Thyroid gland (tissue), 4 donors: ENCODE measurements around the gene RBM23. TPM values are rescaled to one million over a fixed set of nuclear protein-coding genes. Genes with fewer than 3 reads are reported as not detected.
"Not testable (repeated sequence)": the region's sequence is repeated elsewhere in the genome, so short reads cannot be mapped to it uniquely, and the experiment has no call there.

ENCODE experiments used
- DNase-seq, 2 donors: peaks; one replicate each; pipeline ENCODE4 v3.0.0-alpha.2; 2019
- H3K27ac ChIP-seq, 3 donors: fragments of 200-600 bp; sonication (generic); 1 replicate in 2 of 3; 2 replicates in 1 of 3; pipeline ENCODE4 v1.5.1; 2016 to 2019; ENCODE audit warnings: mild to moderate bottlenecking in 1 of 3, moderate library complexity in 1 of 3
- H3K27me3 ChIP-seq: fragments of 200-600 bp; sonication (generic); one replicate; pipeline ENCODE4 v1.5.1; 2019
- H3K36me3 ChIP-seq, 2 donors: fragments of 200-600 bp; sonication (generic); one replicate each; pipeline ENCODE4 v1.5.1; 2016 to 2019
- H3K4me1 ChIP-seq, 2 donors: fragments of 200-600 bp; sonication (generic); one replicate each; pipeline ENCODE4 v1.5.1; 2017 to 2019
- H3K4me3 ChIP-seq, 3 donors: fragments of 200-600 bp; sonication (generic); replicated peaks in 1 of 3; 1 replicate in 2 of 3; 2 replicates in 1 of 3; pipeline ENCODE4 v1.5.1; 2016; ENCODE audit warnings: mild to moderate bottlenecking in 1 of 3
- H3K9me3 ChIP-seq: fragments of 200-600 bp; sonication (generic); one replicate; pipeline ENCODE4 v1.5.1; 2017
- CTCF ChIP-seq, 6 experiments: fragments of 200-600 bp in 3 of 6; fragments of 450-650 bp in 3 of 6; sonication (generic) in 3 of 6; IDR thresholded peaks; one replicate each; pipeline ENCODE4 v1.5.1; 2016 to 2019; ENCODE audit warnings: antibody characterized with exemption in 6 of 6, mild to moderate bottlenecking in 2 of 6, inconsistent platforms in 1 of 6, moderate library complexity in 1 of 6
- POLR2A ChIP-seq, 2 donors: fragments of 450-650 bp; IDR thresholded peaks; one replicate each; pipeline ENCODE4 v1.6.1; 2017; ENCODE audit warnings: antibody characterized with exemption in 2 of 2, mild to moderate bottlenecking in 2 of 2, moderate library complexity in 1 of 2
- WGBS, 2 donors: methylation state at CpG; one replicate each; pipeline ENCODE4 v1.1.5; 2017; 5-methylcytosine and 5-hydroxymethylcytosine counted together
- intact Hi-C: fragments of 100-400 bp; cut with DNase I; formaldehyde crosslinking; loops from one replicate; pipeline ENCODE4 v1.15.1; 2023
- total RNA-seq, 4 donors: library from RNA; depleted of rRNA; stranded (reverse); fragments of >200 nt; gene quantifications; one replicate each; pipeline ENCODE4 v1.2.3, GENCODE V29; 2016

Gene RBM23
- total RNA-seq, 4 donors from 2014 or later, result 157 to 1,409 (median 683) TPM

GRCh38 chr14:22955702-22956569 lies 37.0 kb upstream of the RBM23 start:
- intact Hi-C loops, result no loop called here
- no peaks in the 10 kb centered on the region for H3K9me3 ChIP-seq
- H3K36me3 ChIP-seq, result no peaks in the 10 kb centered on the region
- H3K27ac ChIP-seq, result peak overlapping the region; percentile 80 to 98 (median 91)
- H3K27me3 ChIP-seq, result no peaks in the 10 kb centered on the region
- H3K4me1 ChIP-seq, result peaks cover 9 to 11% of the 10 kb centered on the region in 2 donors
- DNase-seq, result no peak
- H3K4me3 ChIP-seq, result peak overlapping the region in 2 of 3 donors; percentile 62 to 70
- TF ChIP-seq POLR2A (IDR thresholded peaks at IDR 0.05), result no peak
- TF ChIP-seq CTCF (IDR thresholded peaks at IDR 0.05), result no peak
- 28 to 29% methylated on average over 19 of the region's 19 CpGs for WGBS, 2 donors

GRCh38 chr14:22952418-22952817 lies 33.5 kb upstream of the RBM23 start:
- peaks cover 8 to 11% of the 10 kb centered on the region in 2 donors for H3K4me1 ChIP-seq
- WGBS, 2 donors, result 92 to 100% methylated on average over 1 of the region's 1 CpG
- TF ChIP-seq POLR2A (IDR thresholded peaks at IDR 0.05) (no peak), CTCF (IDR thresholded peaks at IDR 0.05) (no peak)
- H3K36me3 ChIP-seq, result peaks cover 0 to 1% of the 10 kb centered on the region in 2 donors
- no peak overlapping the region for H3K27ac ChIP-seq
- intact Hi-C loops, result no loop called here
- no peak overlapping the region for H3K4me3 ChIP-seq
- DNase-seq, result no peak
- H3K27me3 ChIP-seq, result no peaks in the 10 kb centered on the region
- no peaks in the 10 kb centered on the region for H3K9me3 ChIP-seq

GRCh38 chr14:22951795-22952194 lies 32.8 kb upstream of the RBM23 start:
- H3K27me3 ChIP-seq, DNase-seq, H3K27ac ChIP-seq, H3K36me3 ChIP-seq, intact Hi-C loops, H3K9me3 ChIP-seq, H3K4me3 ChIP-seq: not testable (repeated sequence)
- WGBS, 2 donors, result 92 to 95% methylated on average over 8 of the region's 8 CpGs
- peaks cover 6 to 11% of the 10 kb centered on the region in 2 donors for H3K4me1 ChIP-seq

- Histone ChIP-seq H3K4me1 (no peaks in the 10 kb centered on the region), H3K36me3 (peaks cover 0 to 7% of the 10 kb centered on the region in 2 donors), H3K27ac (no peak overlapping the region), H3K4me3 (no peak overlapping the region), H3K9me3 (no peaks in the 10 kb centered on the region), H3K27me3 (no peaks in the 10 kb centered on the region)
- 91 to 94% methylated on average over 3 of the region's 3 CpGs for WGBS, 2 donors
- no peak for TF ChIP-seq CTCF (IDR thresholded peaks at IDR 0.05)
- TF ChIP-seq POLR2A (IDR thresholded peaks at IDR 0.05), result no peak
- intact Hi-C loops, result no loop called here
- no peak for DNase-seq
Measured at GRCh38 chr14:22945642-22946041, 26.7 kb upstream of the RBM23 start.

- H3K4me3 ChIP-seq, result no peak overlapping the region
- no peaks in the 10 kb centered on the region for H3K27me3 ChIP-seq
- DNase-seq, result no peak
- WGBS, 2 donors, result 91 to 95% methylated on average over 4 of the region's 4 CpGs
- no peaks in the 10 kb centered on the region for H3K36me3 ChIP-seq
- TF ChIP-seq POLR2A (IDR thresholded peaks at IDR 0.05), result no peak
- no peak for TF ChIP-seq CTCF (IDR thresholded peaks at IDR 0.05)
- no peaks in the 10 kb centered on the region for H3K9me3 ChIP-seq
- H3K4me1 ChIP-seq, result no peaks in the 10 kb centered on the region
- intact Hi-C loops, result loop anchor here (10.0 kb wide), 1 partner anchor 45 kb away; the partner anchor contains the start of gene AJUBA
- H3K27ac ChIP-seq, result no peak overlapping the region
Measured at GRCh38 chr14:22939684-22940083, 20.7 kb upstream of the RBM23 start.
